MCF 10A (cell line): ENCODE results near the gene NOXO1. TPM values are rescaled to one million over a fixed set of nuclear protein-coding genes. Genes with fewer than 3 reads are reported as not detected.

ENCODE experiments used
- BruUV-seq: library from RNA; stranded (reverse); fragments of 400-500 nt; replicated peaks from 2 replicates; lab custom pipeline; 2021; lab: Mats Ljungman, UMichigan
- CTCF ChIA-PET: fragments of 300-600 bp; sonication (Branson Sonifier 250); formaldehyde crosslinking; extraction: SDS; loops from one replicate; lab custom pipeline; 2021; ENCODE audit warnings: antibody characterized with exemption, inconsistent platforms; lab: Yijun Ruan, JAX
- POLR2A ChIA-PET: fragments of 300-600, 350-650 bp; sonication (Branson Sonifier 250); formaldehyde crosslinking; extraction: SDS; loops from one replicate; lab custom pipeline; 2020; ENCODE audit warnings: antibody characterized with exemption, inconsistent platforms; lab: Yijun Ruan, JAX
- DNase-seq: peaks from one replicate; pipeline ENCODE4 v3.0.0-alpha.2; 2018; ENCODE audit not compliant: unreplicated experiment
- H3K27ac Mint-ChIP-seq: one replicate; pipeline ENCODE4 v1.8.0; 2022; ENCODE audit warnings: mild to moderate bottlenecking, low read depth, mixed read lengths; ENCODE audit not compliant: unreplicated experiment
- H3K27me3 Mint-ChIP-seq: one replicate; pipeline ENCODE4 v1.8.0; 2022; ENCODE audit warnings: mixed read lengths; ENCODE audit not compliant: insufficient read depth, unreplicated experiment
- H3K36me3 Mint-ChIP-seq: one replicate; pipeline ENCODE4 v1.8.0; 2022; ENCODE audit warnings: mild to moderate bottlenecking, moderate library complexity, mixed read lengths; ENCODE audit not compliant: insufficient read depth, unreplicated experiment
- H3K4me1 Mint-ChIP-seq: one replicate; pipeline ENCODE4 v1.8.0; 2022; ENCODE audit warnings: mixed read lengths; ENCODE audit not compliant: insufficient read depth, unreplicated experiment
- H3K4me3 Mint-ChIP-seq: one replicate; pipeline ENCODE4 v1.8.0; 2022; ENCODE audit warnings: mild to moderate bottlenecking, moderate library complexity, mixed read lengths; ENCODE audit not compliant: unreplicated experiment
- H3K9me3 Mint-ChIP-seq: one replicate; pipeline ENCODE4 v1.8.0; 2022; ENCODE audit warnings: mixed read lengths; ENCODE audit not compliant: unreplicated experiment
- CTCF ChIP-seq: fragments of 200-600 bp; IDR thresholded peaks from one replicate; pipeline ENCODE4 v1.8.0; 2022; ENCODE audit warnings: antibody characterized with exemption, mild to moderate bottlenecking; ENCODE audit not compliant: unreplicated experiment
- intact Hi-C: fragments of 100-400 bp; cut with micrococcal nuclease; formaldehyde crosslinking; loops from 2 replicates; pipeline ENCODE4 v1.14.1; 2022
- total RNA-seq: library from RNA; stranded (reverse); gene quantifications from 2 replicates; pipeline ENCODE4 v1.2.3, GENCODE V29; 2022

NOXO1 gene
- total RNA-seq, 1 experiment from 2014 or later: 1.1 TPM

- intact Hi-C loops: no loop called here
- BruUV-seq: no TSS peak
- Mint-ChIP-seq H3K27me3 (no peaks in the 10 kb centered on the region), H3K27ac (no peak overlapping the region), H3K9me3 (no peaks in the 10 kb centered on the region), H3K36me3 (peaks cover 29% of the 10 kb centered on the region), H3K4me3 (no peak overlapping the region), H3K4me1 (peaks cover 12% of the 10 kb centered on the region)
- ChIA-PET POLR2A (interaction anchor here (2.0 kb wide), 1 partner anchor 18 kb away, joined by 7 read pairs; no protein-coding TSS in a partner anchor), CTCF (interaction anchor here (1.1 kb wide), 1 partner anchor 561 kb away, joined by 3 read pairs; no protein-coding TSS in a partner anchor)
- no peak for DNase-seq
- TF ChIP-seq CTCF: no peak
Observed at GRCh38 chr16:1990101-1990350, 8.8 kb upstream of the NOXO1 start.

- intact Hi-C loops: no loop called here
- TF ChIP-seq CTCF: no peak
- peak within 1 kb of the TSS; percentile 35 for H3K27ac Mint-ChIP-seq
Observed at GRCh38 chr16:1989209-1990100, 8.2 kb upstream of the NOXO1 start, which contains the start of gene SYNGR3. Gene SYNGR3, plus strand, starts transcription at chr16:1989970. Its CDS starts 133 bp downstream, at chr16:1990103.

GRCh38 chr16:1987198-1987597 lies 5.9 kb upstream of the NOXO1 start:
- POLR2A ChIA-PET: interaction anchor here (1.1 to 5.7 kb wide), 2 partner anchors 21 to 168 kb away, joined by 5 to 59 read pairs; partner anchors contain the start of genes TRAF7 and ZNF598
- Mint-ChIP-seq H3K27me3 (no peaks in the 10 kb centered on the region), H3K4me3 (no peak overlapping the region), H3K9me3 (no peaks in the 10 kb centered on the region), H3K4me1 (peaks cover 11% of the 10 kb centered on the region), H3K36me3 (peaks cover 34% of the 10 kb centered on the region), H3K27ac (no peak overlapping the region)
- intact Hi-C loops: no loop called here
- DNase-seq: no peak
- CTCF ChIA-PET: interaction anchor here (0.7 to 1.9 kb wide), 2 partner anchors 17 kb away, joined by 3 to 6 read pairs; no protein-coding TSS in a partner anchor
- no peak for TF ChIP-seq CTCF
- no TSS peak for BruUV-seq

More at GRCh38 chr16:1989209-1990100, 8.2 kb upstream of the NOXO1 start, which contains the start of gene SYNGR3:
- no peak for DNase-seq
- no peaks in the 10 kb centered on the region for H3K9me3 Mint-ChIP-seq
- H3K4me3 Mint-ChIP-seq: peak within 1 kb of the TSS; percentile 49
- CTCF ChIA-PET: interaction anchor here (0.7 kb wide), 1 partner anchor 163 kb away, joined by 4 read pairs; no protein-coding TSS in a partner anchor
- POLR2A ChIA-PET: interaction anchor here (0.6 to 2.0 kb wide), 4 partner anchors 11 to 25 kb away, joined by 3 to 7 read pairs (median 3); partner anchors contain the start of gene RPS2
- no TSS peak for BruUV-seq
- peaks cover 27% of the 10 kb centered on the region for H3K36me3 Mint-ChIP-seq
- peaks cover 12% of the 10 kb centered on the region for H3K4me1 Mint-ChIP-seq
- H3K27me3 Mint-ChIP-seq: no peaks in the 10 kb centered on the region
